K562 (cell line): Measurements from ENCODE around the gene NEK1.

ENCODE experiments used
- PCBP2 ChIP-seq: fragments of 200-400 bp; formaldehyde crosslinking; IDR thresholded peaks from 2 replicates; pipeline ENCODE4 v1.6.1; 2018; ENCODE audit warnings: low read length, low read depth, mild to moderate bottlenecking, moderate library complexity; ENCODE audit not compliant: poor library complexity, severe bottlenecking
- POLR2A ChIP-seq: fragments of 450-650 bp; conservative IDR thresholded peaks from 2 replicates; pipeline ENCODE4 v1.6.1; 2016
- RBFOX2 ChIP-seq: fragments of 200-400 bp; formaldehyde crosslinking; IDR thresholded peaks from 2 replicates; pipeline ENCODE4 v1.6.1; 2017; ENCODE audit warnings: low read depth, mild to moderate bottlenecking, low read length, moderate library complexity
- TF ChIP-seq, protein P1 (sequence below): sonication (generic); formaldehyde crosslinking; IDR thresholded peaks from 2 replicates; pipeline ENCODE4 v1.8.0; 2022; ENCODE audit warnings: mild to moderate bottlenecking, low read depth, missing genetic modification reagents

- TF ChIP-seq POLR2A (no peak), RBFOX2 (no peak), PCBP2 (no peak)
- TF ChIP-seq, protein P1, sequence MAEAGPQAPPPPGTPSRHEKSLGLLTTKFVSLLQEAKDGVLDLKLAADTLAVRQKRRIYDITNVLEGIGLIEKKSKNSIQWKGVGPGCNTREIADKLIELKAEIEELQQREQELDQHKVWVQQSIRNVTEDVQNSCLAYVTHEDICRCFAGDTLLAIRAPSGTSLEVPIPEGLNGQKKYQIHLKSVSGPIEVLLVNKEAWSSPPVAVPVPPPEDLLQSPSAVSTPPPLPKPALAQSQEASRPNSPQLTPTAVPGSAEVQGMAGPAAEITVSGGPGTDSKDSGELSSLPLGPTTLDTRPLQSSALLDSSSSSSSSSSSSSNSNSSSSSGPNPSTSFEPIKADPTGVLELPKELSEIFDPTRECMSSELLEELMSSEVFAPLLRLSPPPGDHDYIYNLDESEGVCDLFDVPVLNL (CRISPR knock-in tag), result no peak
These were observed 121.2 kb downstream of the NEK1 start for GRCh38 chr4:169491211-169491610.
